Activated CD8-positive, alpha-beta memory T cell treated with anti-CD3 and anti-CD28 coated beads, Interleukin-2, amount 50 U/mL, for 1 hour (primary cell): ENCODE results near the gene TSEN54.
"Not testable (repeated sequence)": the region's sequence is repeated elsewhere in the genome, so short reads cannot be mapped to it uniquely, and the experiment has no call there.

Experiments
- DNase-seq: peaks from one replicate; pipeline ENCODE4 v3.0.0-alpha.2; 2020; ENCODE audit errors: extremely low read depth

Gene TSEN54

GRCh38 chr17:75518983-75519537 is 2.7 kb downstream of the TSEN54 start:
- DNase-seq: no peak

- DNase-seq: not testable (repeated sequence)
Measured at GRCh38 chr17:75520413-75520812, 4.1 kb downstream of the TSEN54 start.

- DNase-seq: no peak
Measured at GRCh38 chr17:75521290-75521689, 5.0 kb downstream of the TSEN54 start.

GRCh38 chr17:75521951-75522727 is 5.8 kb downstream of the TSEN54 start:
- no peak for DNase-seq

GRCh38 chr17:75523647-75524046 is 7.3 kb downstream of the TSEN54 start:
- DNase-seq: no peak

- DNase-seq: no peak
Measured at GRCh38 chr17:75524269-75524969, 8.1 kb downstream of the TSEN54 start.

GRCh38 chr17:75524970-75525805 is 8.9 kb downstream of the TSEN54 start, which contains the start of gene LLGL2:
TSS of gene LLGL2 (plus strand) at chr17:75525697. CDS start at chr17:75543427, 17,730 bp downstream.
- DNase-seq: peak; percentile 49

- no peak for DNase-seq
Measured at GRCh38 chr17:75525806-75526554, 9.7 kb downstream of the TSEN54 start.

- DNase-seq: no peak
Measured at GRCh38 chr17:75526555-75527270, 10.4 kb downstream of the TSEN54 start.

GRCh38 chr17:75530837-75531720 is 14.8 kb downstream of the TSEN54 start:
- DNase-seq: no peak

- DNase-seq: no peak
Measured at GRCh38 chr17:75531721-75532072, 15.4 kb downstream of the TSEN54 start.

- no peak for DNase-seq
Measured at GRCh38 chr17:75535119-75535537, 18.8 kb downstream of the TSEN54 start.

GRCh38 chr17:75535871-75536270 is 19.5 kb downstream of the TSEN54 start:
- no peak for DNase-seq

GRCh38 chr17:75536366-75536765 is 20.0 kb downstream of the TSEN54 start:
- no peak for DNase-seq

GRCh38 chr17:75539967-75540729 is 23.8 kb downstream of the TSEN54 start:
- DNase-seq: no peak

GRCh38 chr17:75540923-75541503 is 24.7 kb downstream of the TSEN54 start:
- DNase-seq: no peak

GRCh38 chr17:75542229-75542628 is 25.9 kb downstream of the TSEN54 start:
- no peak for DNase-seq

- no peak for DNase-seq
Measured at GRCh38 chr17:75542728-75543336, 26.5 kb downstream of the TSEN54 start.
